Activated T-helper 1 cell treated with anti-CD3 and anti-CD28 coated beads, Interleukin-2, amount 50 U/mL, for 16 hours (primary cell): Measurements from ENCODE around the gene TEKTIP1.
"Not testable (repeated sequence)": the region's sequence is repeated elsewhere in the genome, so short reads cannot be mapped to it uniquely, and the experiment has no call there.

Experiments used
- DNase-seq, 2 donors: peaks; one replicate each; pipeline ENCODE4 v3.0.0-alpha.2; 2020; ENCODE audit warnings: low read depth in 1 of 2, low spot score in 1 of 2

TEKTIP1 gene

DNA sequence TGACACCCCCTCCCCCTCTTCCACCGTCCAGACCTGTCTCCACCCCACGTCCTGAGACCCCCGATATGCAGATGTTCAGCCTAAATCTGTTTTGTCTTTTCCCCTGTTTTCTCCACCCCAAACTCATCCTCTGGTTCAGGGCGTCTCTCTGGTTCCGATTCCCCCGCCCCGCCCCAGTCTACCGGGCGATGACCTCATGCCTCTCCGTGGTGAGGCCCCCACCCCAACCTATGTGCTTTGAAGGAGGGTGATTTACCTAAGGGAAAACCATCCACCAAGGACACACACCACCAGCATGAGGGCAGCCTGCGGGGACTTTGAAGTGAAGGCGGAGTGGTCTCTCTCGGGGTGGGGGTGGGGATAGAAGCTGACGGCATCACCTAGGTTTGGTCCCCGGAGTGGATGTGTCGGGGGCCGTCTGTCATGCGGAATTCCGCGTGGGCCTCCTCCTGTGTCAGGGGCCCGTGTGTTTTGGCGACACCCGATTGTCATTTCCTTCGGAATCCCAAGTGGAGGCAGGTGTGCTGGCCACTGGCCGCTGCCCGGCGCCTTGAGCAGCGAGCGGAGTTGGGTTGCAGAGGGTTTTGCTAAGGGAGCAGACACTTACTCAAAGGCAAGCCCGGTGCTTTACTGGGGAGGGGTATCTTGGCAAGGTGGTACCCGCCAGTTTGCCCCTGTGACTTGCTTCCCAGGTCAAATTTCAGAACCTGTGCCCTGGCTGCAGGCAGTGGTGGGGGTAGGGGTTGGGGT, 31.4 kb upstream of the TEKTIP1 start:
- no peak for DNase-seq

DNA sequence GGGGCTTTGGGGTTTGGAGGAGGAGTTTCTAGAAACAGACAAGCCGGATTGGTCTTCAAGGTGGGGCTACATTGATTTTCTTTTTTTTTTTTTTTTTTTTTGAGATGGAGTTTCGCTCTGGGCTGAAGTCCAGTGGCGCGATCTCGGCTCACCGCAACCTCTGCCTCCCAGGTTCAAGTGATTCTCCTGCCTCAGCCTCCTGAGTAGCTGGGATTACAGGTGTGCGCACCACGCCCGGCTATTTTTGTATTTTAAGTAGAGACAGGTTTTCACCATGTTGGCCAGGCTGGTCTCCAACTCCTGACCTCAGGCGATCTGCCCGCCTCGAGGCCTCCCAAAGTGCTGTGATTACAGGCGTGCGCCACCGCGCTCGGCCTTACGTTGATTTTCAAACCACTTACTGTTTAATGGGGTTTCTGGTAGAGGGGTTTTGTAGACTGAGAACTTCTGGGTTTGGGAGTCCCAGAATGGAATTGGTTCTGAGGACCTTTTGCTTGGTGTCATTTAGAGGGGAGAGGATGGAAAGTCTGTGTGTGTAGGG, 30.8 kb upstream of the TEKTIP1 start:
- DNase-seq: not testable (repeated sequence)

DNA sequence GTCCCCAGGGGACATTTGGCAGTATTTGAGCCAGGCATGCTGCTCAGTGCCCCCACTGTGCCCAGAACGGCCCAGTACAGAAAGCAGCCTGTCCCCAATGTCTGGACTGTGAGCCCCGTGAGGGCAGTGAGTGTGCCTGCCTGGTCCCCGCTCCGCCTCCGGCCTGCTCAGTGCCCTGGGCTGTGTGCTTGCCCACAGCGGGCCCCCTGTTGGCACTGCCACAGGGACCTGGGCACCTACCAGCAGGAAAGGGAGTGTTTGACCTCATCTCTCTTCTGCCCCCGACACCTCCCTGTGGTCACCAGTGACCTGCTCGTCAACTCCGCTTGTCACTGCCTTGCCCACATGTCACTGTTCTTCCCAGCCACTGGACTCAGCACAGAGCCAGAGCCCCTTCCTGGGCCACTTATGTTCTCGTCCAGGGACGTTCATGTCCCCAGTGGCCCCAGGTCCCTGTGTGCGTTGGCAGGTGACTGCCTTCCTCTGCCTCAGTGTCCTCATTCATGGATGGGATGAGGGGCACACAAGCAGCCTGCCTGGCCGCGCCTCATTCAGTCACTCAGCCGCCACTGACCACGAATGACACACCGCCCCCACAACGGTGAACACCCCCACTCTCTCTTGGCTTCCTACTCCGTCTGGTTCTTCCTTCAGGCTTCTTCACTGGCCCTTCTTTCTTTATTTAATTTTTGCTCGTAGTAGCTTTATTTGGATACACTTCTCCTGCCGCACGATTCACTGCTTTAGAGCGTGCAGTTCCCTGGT, 30.0 kb upstream of the TEKTIP1 start:
- no peak for DNase-seq

GRCh38 chr19:3509566-3509989, 29.4 kb upstream of the TEKTIP1 start:
- no peak for DNase-seq

- DNase-seq: no peak
These were observed 28.2 kb upstream of the TEKTIP1 start for GRCh38 chr19:3510727-3511126.

GRCh38 chr19:3511506-3512251, 27.3 kb upstream of the TEKTIP1 start:
- DNase-seq: no peak

DNA sequence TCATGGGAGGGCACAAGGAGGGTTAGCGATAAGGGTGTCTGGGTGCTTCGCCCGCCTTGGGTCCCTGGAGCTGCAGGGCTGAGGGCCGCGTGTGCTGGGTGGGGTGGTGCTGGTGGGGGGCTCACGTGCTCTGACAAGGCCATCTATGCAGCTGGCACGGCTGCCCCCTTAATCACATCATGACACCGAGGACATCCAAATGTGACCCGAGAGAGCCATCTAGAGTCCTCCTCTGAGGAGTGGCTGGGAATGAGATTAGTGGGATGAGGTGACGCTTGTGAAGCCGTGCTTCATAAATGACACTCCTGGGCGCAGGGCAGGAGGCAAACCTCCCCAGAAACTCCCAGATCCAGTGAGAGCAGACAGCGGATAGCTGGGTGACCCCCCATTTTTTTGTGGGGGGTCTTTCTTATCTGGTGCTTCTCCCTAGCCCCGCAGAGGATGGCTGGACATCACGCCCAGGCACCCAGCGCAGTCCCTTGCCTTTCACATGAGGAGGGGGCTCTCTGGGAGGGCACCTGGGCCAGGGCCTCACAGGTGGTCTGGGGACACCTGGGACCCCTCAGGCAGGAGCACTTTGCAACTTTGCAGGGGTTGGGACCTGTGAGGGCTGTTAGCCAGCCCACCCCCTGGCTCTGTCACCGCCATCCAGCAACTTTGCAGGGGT, 26.3 kb upstream of the TEKTIP1 start:
- DNase-seq: no peak

DNA sequence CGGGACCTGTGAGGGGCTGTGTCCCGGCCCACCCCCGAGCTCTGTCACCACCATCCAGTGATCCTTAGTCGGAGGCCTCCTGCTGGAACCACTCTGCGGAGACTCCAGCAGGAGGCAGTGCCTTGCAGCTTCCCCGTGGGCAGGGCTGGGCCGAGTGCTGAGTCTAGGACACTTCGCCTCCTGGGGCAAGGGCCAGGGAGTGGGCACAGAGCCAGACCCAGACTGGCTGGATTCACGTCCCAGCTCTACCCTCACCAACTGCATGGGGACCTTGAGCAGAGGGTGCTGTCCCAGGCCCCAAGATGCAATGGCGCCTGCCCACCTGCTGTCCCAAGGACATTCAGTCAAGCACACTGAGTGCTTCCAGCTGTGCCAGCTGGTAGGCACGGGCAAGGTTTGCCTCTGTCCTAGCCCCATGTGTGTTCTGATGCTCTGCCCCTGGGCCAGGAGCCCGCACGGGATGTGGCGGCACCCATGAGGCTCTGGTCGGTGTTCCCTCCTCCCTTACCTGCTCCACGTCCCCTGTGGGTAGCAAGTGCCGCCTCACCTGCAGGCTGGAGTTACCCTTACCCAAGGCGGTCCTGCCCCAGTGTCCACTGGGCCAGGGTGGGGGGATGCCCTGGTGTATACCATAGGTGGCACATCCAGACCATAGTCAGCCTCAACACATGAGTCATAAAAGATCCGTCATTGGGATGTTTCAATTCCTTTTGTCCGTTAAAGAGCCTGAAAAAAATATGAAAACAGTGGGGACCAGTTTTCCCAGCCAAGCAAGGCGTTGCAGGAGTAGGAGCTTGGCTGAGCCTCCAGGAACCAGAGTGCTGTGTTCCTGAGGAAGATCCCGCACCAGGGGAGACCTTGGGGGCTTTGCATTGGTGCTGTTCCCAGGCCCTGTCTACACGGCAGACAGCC, 25.5 kb upstream of the TEKTIP1 start:
- DNase-seq: no peak

DNA sequence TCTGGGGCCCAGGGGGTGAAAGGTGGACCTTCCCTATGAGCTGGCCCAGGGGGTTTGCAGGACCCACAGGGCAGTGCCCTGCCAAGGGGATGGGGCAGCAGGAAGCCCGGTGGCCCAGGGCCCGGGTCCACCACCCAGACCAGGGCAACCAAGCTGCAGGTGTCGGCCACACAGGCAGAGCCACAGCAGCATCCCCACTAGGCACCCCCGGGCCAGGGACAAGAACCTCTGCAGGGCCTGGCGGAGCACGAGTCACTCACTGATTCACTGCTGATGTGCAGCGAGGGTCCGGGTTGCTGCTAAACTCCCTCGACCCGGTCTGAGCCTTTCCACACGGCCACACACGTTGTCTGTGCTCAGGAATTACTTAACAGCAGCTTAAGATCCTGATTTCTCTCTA, 24.0 kb upstream of the TEKTIP1 start:
- DNase-seq: no peak

- no peak for DNase-seq
These were observed 23.0 kb upstream of the TEKTIP1 start for GRCh38 chr19:3515891-3516422.

DNA sequence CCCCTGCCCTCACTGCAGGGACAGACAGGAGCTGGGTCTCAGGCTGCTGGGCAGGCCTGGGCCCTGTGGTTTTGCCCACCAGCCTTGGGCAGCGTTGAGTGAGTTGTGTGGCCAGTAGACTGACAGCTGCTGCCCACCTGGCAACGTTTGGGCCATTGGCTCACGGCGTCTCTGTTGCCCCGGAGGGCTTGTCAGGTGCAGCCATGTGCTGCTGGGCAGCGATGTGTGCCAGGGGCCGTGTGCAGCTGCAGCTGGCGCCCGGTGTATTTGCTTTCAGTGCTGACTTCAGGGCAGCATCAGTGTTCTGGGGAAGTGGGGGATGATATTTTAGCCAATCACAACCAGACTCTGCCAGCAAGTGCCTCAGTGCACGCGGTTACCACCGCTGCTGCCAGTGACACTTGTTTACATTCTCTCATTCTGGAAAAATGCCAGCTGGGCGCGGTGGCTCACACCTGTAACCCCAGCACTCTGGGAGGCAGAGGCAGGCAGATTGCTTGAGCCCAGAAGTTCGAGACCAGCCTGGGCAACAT, 22.2 kb upstream of the TEKTIP1 start:
- DNase-seq: no peak

DNA sequence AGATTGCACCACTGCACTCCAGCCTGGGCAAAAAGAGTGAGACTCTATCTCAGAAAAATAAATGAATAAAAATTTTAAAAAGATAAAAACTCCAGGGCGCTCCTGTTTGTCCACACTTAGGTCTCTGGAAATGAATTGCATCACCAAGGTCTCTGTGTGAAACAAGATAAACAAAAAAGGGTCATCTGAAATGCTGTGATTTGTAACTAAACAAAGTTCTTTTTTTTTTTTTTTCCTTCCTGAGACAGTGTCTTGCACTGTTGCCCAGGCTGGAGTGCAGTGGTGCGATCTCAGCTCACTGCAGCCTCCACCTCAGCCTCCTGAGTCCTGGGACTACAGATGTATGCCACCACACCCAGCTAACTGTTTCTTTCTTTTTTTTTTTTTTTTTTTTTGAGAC, 21.3 kb upstream of the TEKTIP1 start:
- DNase-seq: no peak

DNA sequence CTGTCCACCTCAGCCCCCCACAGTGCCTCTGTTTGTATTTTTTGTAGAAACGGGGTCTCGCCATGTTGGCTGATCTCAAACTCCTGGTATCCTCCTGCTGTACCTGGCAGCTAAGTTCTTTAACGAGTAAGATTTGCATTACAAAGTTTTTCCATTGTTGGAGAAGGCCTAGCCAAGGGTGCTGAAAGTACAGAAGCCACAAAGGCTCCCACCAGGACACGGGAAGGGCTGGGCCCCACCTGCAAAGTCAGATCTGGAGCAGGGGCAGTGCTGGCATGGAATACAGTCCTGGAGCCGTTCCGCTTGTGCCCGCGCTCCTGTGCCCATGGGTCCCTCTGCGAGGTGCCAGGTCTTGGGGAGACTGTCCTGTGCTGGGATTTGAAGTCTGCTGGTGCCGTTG, 20.7 kb upstream of the TEKTIP1 start:
- DNase-seq: no peak

DNA sequence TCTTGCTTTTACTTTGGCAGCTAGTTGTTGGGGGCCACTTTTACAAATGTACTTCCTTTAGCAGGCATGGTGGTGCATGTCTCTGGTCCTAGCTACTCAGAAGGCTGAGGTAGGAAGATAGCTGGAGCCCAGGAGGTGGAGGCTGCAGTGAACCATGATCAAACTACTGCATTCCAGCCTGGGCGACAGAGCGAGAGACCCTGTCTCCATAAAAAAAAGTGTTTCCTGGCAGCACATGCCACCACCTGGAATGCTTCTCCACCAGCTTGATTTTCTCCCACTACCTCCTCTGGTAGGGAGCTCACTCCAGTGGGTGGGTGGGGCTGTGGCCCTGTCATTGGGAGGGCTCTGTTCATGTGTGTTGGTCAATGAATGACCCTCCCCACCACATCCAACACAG, 20.3 kb upstream of the TEKTIP1 start:
- no peak for DNase-seq

- no peak for DNase-seq
These were observed 19.8 kb upstream of the TEKTIP1 start for GRCh38 chr19:3519126-3519525.

- DNase-seq: no peak
These were observed 18.5 kb upstream of the TEKTIP1 start for GRCh38 chr19:3520166-3521103.

- DNase-seq: no peak
These were observed 17.9 kb upstream of the TEKTIP1 start for GRCh38 chr19:3521104-3521445.
